KMS-11 (cell line): Measurements from ENCODE around the gene SORCS2.

Source experiments
- H2AFZ ChIP-seq: fragments of 200-600 bp; sonication (generic); 2 replicates; pipeline ENCODE4 v1.6.1; 2016; ENCODE audit warnings: antibody characterized with exemption, mixed run types, low read depth
- H3K27ac ChIP-seq: fragments of 200-600 bp; sonication (generic); 2 replicates; pipeline ENCODE4 v1.6.1; 2016; ENCODE audit warnings: mild to moderate bottlenecking, mixed run types
- H3K27me3 ChIP-seq: fragments of 200-600 bp; sonication (generic); 2 replicates; pipeline ENCODE4 v1.6.1; 2017; ENCODE audit warnings: mild to moderate bottlenecking, low read depth, mixed run types, moderate library complexity; ENCODE audit not compliant: insufficient read depth
- H3K36me3 ChIP-seq: fragments of 200-600 bp; sonication (generic); 2 replicates; pipeline ENCODE4 v1.6.1; 2017; ENCODE audit warnings: mild to moderate bottlenecking, mixed run types; ENCODE audit not compliant: insufficient read depth
- H3K4me1 ChIP-seq: fragments of 200-600 bp; sonication (generic); 2 replicates; pipeline ENCODE4 v1.6.1; 2016; ENCODE audit warnings: mild to moderate bottlenecking, low read depth, mixed run types; ENCODE audit not compliant: poor library complexity, severe bottlenecking
- H3K4me2 ChIP-seq: fragments of 200-600 bp; sonication (generic); 2 replicates; pipeline ENCODE4 v1.7.0; 2016; ENCODE audit warnings: mild to moderate bottlenecking, mixed run types
- H3K4me3 ChIP-seq: fragments of 200-600 bp; sonication (generic); IDR thresholded peaks from 2 replicates; pipeline ENCODE4 v1.6.1; 2017; ENCODE audit warnings: low read depth, low read length, mixed read lengths; ENCODE audit not compliant: insufficient read depth
- H3K79me2 ChIP-seq: fragments of 200-600 bp; sonication (generic); 2 replicates; pipeline ENCODE4 v1.6.1; 2016; ENCODE audit warnings: low read depth, mixed run types; ENCODE audit not compliant: insufficient read depth
- H3K9ac ChIP-seq: fragments of 200-600 bp; sonication (generic); 2 replicates; pipeline ENCODE4 v1.6.1; 2016; ENCODE audit warnings: mild to moderate bottlenecking, mixed run types
- H4K20me1 ChIP-seq: fragments of 200-600 bp; sonication (generic); 2 replicates; pipeline ENCODE4 v1.6.1; 2016; ENCODE audit warnings: mild to moderate bottlenecking, mixed run types; ENCODE audit not compliant: insufficient read depth
- TF ChIP-seq, protein P1 (sequence below): fragments of 200-600 bp; sonication (generic); conservative IDR thresholded peaks from 2 replicates; pipeline ENCODE4 v1.6.1; 2017; ENCODE audit warnings: low read depth, mild to moderate bottlenecking, antibody characterized with exemption, low read length, moderate library complexity, mixed read lengths

Gene SORCS2

DNA sequence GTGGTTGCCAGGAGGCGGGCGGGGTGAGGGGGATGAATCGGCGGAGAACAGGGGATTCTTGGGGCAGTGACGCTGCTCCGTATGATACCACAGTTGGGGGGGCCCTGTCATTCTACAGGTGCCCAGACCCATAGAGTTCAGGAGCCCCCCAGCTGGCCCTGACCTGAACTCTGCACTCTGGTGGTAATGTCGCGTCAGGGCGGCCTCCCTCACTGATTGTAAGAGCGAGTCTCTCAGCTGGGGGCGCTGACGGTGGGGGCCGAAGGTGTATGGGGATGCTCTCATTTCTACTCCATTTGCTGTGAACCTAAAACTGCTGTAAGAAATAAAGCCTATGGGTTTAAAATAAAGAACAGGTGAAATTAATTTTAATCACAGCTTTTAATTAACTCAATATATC lies 334.2 kb downstream of the SORCS2 start:
- Histone ChIP-seq H3K36me3 (no peaks in the 10 kb centered on the region), H3K79me2 (no peaks in the 10 kb centered on the region), H3K9ac (no peak overlapping the region), H3K4me3 (no peak overlapping the region), H3K4me2 (no peak overlapping the region), H2AFZ (no peak overlapping the region), H3K4me1 (no peaks in the 10 kb centered on the region), H4K20me1 (no peaks in the 10 kb centered on the region), H3K27ac (no peak overlapping the region), H3K27me3 (no peaks in the 10 kb centered on the region)
- TF ChIP-seq, protein P1, sequence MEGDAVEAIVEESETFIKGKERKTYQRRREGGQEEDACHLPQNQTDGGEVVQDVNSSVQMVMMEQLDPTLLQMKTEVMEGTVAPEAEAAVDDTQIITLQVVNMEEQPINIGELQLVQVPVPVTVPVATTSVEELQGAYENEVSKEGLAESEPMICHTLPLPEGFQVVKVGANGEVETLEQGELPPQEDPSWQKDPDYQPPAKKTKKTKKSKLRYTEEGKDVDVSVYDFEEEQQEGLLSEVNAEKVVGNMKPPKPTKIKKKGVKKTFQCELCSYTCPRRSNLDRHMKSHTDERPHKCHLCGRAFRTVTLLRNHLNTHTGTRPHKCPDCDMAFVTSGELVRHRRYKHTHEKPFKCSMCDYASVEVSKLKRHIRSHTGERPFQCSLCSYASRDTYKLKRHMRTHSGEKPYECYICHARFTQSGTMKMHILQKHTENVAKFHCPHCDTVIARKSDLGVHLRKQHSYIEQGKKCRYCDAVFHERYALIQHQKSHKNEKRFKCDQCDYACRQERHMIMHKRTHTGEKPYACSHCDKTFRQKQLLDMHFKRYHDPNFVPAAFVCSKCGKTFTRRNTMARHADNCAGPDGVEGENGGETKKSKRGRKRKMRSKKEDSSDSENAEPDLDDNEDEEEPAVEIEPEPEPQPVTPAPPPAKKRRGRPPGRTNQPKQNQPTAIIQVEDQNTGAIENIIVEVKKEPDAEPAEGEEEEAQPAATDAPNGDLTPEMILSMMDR: no peak

DNA sequence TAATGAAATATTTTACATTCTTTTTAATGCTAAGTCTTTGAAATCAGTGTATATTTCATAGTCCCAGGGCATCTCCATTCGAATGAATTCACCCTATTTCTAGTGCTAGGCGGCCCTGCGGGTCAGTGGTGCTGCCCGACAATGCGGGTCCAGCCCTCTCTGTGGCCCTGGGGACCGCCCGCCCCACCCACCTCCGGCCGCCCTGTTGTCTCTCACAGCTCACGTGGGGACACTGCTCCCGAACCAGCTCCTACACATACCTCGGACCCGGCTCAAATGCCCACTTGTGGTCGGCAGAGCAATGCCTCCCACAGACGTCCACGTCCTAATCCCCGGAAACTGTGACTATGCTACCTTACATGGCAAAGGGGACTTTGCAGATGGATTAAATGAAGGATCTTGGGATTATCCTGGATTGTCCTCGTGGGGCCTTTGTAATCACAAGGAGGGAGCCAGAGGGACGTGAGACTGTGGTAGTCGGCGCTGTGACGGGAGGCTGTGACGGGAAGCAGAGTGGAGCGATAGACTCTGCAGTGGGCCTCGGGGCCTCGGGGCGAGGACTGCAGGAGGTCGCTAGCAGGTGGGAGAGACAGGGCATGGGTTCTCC lies 334.7 kb downstream of the SORCS2 start:
- Histone ChIP-seq H3K9ac (no peak overlapping the region), H3K4me2 (no peak overlapping the region), H3K36me3 (no peaks in the 10 kb centered on the region), H3K79me2 (no peaks in the 10 kb centered on the region), H3K4me3 (no peak overlapping the region), H3K27me3 (no peaks in the 10 kb centered on the region), H4K20me1 (no peaks in the 10 kb centered on the region), H3K4me1 (no peaks in the 10 kb centered on the region), H2AFZ (no peak overlapping the region), H3K27ac (no peak overlapping the region)
- TF ChIP-seq, protein P1: no peak

DNA sequence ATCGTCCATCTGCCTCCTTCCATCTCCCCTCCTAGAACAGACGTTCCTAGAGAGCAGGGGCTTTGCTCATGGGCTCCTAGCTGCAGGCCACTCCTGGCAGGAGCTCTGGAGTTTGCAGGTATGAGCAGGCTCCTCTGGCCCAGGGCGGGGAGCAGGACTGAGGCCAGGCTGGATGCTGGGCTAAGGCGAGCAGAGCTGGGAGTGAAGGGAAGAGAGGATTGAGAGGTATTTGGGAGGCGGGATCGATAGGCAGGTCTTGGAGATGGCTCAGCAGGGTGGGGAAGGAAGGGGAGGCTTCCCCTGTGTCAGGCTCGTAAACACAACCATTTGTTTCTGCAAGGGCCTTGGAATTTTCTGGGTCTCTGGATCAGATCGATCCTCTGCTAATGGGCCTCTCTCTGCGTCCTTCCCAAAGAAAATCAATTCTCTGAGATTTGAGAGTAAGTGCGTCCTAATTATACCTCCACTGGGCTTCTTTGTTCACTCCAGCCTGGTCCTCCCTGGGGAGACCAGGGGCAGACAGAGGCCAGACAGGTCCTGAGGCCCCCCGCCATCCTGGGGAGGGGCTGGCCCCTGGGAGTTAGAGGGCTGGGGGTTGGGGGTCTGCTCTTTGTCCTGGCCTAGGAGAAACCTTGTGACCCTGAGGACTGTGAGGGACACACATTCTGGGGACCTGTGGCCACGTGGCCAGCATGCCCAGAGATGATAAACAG lies 337.2 kb downstream of the SORCS2 start:
- Histone ChIP-seq H3K4me3 (no peak overlapping the region), H3K4me2 (no peak overlapping the region), H3K27me3 (no peaks in the 10 kb centered on the region), H3K79me2 (no peaks in the 10 kb centered on the region), H3K9ac (no peak overlapping the region), H3K4me1 (no peaks in the 10 kb centered on the region), H4K20me1 (no peaks in the 10 kb centered on the region), H3K27ac (no peak overlapping the region), H3K36me3 (no peaks in the 10 kb centered on the region), H2AFZ (no peak overlapping the region)
- TF ChIP-seq, protein P1: no peak

DNA sequence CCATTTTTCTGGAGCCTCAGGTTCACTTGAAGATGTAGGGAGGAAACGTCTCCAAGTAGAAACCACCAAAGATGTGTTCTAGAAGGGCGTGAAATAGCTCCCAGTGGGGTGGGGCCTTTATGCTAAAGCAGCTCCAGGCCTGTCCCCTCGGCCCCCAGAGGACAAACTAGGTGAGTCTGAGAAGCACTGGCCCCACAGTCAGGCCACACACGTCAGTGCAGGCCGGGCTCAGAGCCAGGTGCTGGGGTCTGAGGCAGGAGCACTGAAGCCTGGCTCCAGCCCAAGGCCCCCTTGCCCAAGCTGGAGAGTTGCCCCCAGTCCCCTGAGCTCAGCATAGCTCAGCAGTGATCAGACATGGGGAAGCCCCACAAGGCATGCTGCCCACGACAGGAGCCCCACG lies 337.7 kb downstream of the SORCS2 start:
- H4K20me1 ChIP-seq: no peaks in the 10 kb centered on the region
- H3K4me3 ChIP-seq: no peak overlapping the region
- H3K4me1 ChIP-seq: no peaks in the 10 kb centered on the region
- H3K27ac ChIP-seq: no peak overlapping the region
- no peak overlapping the region for H3K4me2 ChIP-seq
- H3K36me3 ChIP-seq: no peaks in the 10 kb centered on the region
- H2AFZ ChIP-seq: no peak overlapping the region
- TF ChIP-seq, protein P1: no peak
- no peak overlapping the region for H3K9ac ChIP-seq
- H3K27me3 ChIP-seq: no peaks in the 10 kb centered on the region
- H3K79me2 ChIP-seq: no peaks in the 10 kb centered on the region
